ENCODE data around the gene RFX7.
A peak's percentile ranks its signal among the peaks of the same experiment; 100 is the strongest.

Gene RFX7

DNA sequence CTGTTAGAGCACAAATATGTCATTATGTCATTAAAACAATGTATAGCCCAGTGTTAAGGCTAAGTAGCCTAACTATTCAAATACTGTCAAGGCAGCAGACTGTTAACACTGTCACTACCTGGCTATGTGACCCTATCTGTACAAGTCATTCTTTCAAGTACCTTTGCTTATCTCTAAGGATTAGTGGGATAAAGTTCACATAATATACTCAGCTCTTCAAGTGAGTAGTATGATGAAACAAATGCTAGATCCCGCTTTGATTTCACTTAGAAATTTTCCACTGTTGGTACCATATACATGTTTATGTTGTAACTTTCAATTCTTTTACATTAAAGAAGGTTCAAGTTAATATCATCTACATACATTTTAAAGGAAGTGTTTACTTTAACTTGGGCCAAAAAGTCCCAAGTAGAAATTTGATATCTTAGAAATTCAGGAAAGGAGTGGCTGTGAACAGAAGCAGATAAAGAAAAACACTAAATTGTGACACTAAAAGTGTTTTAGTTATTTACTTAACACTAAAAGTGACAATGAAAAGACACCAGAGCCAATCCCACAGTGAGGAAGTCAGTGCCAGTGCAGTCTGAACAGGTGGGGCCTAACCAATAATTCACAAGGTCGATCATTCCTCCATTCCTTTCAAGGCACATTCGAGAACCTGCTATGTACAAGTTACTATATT, 4.8 kb upstream of the RFX7 start:
- no peak for TF ChIP-seq GATA2 (IDR thresholded peaks at IDR 0.05; ENCODE audit: low read depth, low read length)
- no peak for TF ChIP-seq GATA3 (IDR thresholded peaks at IDR 0.05; ENCODE audit: low read depth, low read length)

DNA sequence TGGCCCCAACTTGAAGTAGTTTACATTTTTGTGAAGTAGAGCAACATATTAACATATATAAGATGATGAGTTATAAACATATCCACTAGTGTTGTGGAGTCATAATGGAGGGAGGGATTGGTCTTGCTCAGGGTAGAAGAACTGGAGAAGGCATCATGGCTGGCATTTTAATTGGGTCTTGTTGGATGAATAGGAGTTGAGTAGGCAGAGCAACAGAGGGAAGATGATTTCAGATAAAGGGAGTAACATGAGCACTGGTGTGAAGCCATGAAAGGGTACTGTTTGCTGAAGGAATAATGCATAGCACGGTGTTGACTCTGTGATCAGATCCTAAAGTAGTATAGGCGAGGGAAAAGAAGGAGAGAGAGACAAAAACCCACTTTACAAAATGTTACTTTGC, 3.6 kb upstream of the RFX7 start:
- TF ChIP-seq GATA3 (IDR thresholded peaks at IDR 0.05; ENCODE audit: low read depth, low read length) (no peak), GATA2 (IDR thresholded peaks at IDR 0.05; ENCODE audit: low read depth, low read length) (no peak)

DNA sequence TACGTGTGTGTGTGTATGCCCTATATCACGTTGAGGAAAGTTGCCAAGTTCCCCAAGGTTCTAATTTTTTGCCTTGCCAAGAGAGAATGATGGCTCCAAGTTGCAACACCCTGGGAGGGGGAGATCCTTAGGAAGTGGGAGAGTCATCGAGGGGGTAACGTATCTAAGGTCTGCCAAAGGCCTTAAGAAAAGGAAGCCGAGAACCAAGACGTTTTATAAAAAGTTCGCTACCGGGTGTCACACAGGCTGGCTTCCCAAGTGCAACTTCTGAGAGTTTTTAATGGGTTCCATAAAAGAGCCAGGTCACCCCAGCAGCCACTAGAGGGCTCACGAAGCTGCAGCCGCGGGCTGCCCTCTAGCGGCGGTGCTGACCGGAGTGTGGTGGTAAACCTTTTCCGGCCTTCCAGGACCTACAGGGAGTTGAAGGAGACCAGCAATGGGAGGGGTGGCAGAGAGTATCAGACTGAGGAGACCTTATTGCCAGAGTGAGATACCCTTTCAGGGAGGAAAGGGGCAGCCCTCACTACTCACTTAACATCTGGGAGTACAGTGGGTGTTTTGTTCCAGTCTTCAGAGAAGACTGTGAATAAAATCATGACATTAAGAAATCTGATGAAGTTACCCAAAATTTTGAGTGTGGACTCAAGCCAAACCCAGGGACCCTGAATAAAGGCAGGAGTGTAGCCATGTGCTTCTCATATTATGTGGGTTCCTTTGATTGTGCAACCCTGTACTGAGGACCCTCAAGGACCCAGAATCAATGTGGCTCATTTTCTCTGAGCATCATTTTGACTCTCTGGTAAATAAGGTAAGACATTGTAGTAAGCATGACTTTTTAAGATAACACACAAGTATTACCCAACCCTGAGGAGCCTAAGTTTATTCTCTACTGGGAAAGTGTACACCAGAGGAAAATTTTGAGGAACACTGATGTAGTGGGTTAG, 2.5 kb upstream of the RFX7 start:
- TF ChIP-seq GATA3 (IDR thresholded peaks at IDR 0.05; ENCODE audit: low read depth, low read length) (no peak), GATA2 (IDR thresholded peaks at IDR 0.05; ENCODE audit: low read depth, low read length) (no peak)

DNA sequence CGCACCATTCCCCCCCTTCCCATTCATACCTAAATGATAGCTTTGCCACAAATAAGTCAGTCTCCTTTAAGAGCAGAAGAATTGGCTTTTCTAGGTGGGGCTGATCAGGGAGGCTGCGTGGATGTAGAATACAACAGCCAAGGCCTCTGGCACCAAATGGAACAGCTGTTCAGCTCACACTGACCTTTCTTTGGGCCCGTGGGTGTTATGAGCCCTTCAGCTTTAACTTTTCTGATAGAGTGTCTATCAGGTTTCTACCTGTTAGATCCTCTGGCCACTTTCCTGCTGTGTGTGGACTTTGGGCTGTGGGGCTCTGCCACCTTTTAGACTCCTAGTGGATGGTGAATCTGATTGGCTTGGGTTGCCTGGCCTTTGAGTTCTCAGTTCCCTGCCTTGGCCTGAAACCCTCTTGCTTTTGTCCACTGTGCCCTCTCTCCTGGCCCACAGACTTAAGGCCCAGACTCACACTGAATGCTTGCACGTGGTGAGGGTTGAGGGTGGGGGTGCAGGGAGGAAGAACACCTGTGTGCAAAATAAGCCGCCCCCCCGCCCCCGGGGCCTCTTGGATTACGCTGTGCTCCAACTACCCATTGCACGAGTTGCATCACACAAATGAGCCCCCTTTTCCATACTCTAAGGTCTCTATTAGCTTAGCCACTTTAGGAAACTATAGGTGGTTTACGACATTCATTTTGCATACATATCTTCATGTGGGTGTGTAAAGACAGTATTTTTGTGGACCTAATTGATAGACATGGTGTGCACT, 1.3 kb upstream of the RFX7 start:
- TF ChIP-seq GATA3 (IDR thresholded peaks at IDR 0.05; ENCODE audit: low read depth, low read length) (no peak), GATA2 (IDR thresholded peaks at IDR 0.05; ENCODE audit: low read depth, low read length) (no peak)

DNA sequence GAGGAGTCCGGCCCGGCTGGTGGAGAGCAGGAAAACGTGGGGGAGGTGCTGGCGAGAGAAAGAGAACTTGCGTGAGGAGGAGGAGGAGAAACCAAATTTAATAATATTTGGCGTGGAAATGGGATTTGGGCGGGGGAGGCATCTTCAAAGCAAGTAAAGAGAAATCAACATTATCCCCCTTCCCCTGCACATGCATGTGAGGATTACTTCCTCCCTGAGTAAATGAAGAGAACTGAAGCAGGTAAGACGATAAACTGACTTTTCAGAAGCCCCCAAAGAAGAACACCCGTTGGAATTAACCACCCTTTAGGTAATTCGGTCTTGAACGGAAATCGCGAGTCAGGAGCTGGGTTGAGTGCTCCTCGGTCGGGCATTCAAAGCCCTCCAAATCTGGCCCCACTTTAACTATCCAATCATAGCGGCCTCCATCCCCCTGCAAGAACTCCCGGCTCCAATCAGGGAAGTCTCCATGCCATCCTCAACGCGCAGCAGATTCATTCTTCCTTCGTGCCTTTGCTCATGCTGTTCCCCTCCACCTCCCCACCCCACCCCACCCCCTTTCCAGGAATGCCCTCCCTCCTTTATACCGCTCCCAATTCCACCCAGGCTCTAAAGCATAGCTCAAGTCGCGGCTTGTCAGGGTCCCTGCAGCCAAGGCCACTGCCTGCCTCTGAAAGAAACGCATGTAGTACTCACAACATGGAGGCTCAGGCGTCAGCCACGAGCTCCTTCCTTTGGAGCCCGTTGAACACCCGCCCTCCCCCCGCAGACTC, 545 bp upstream of the RFX7 start:
- no peak for TF ChIP-seq GATA3 (IDR thresholded peaks at IDR 0.05; ENCODE audit: low read depth, low read length)
- TF ChIP-seq GATA2 (IDR thresholded peaks at IDR 0.05; ENCODE audit: low read depth, low read length) = no peak

DNA sequence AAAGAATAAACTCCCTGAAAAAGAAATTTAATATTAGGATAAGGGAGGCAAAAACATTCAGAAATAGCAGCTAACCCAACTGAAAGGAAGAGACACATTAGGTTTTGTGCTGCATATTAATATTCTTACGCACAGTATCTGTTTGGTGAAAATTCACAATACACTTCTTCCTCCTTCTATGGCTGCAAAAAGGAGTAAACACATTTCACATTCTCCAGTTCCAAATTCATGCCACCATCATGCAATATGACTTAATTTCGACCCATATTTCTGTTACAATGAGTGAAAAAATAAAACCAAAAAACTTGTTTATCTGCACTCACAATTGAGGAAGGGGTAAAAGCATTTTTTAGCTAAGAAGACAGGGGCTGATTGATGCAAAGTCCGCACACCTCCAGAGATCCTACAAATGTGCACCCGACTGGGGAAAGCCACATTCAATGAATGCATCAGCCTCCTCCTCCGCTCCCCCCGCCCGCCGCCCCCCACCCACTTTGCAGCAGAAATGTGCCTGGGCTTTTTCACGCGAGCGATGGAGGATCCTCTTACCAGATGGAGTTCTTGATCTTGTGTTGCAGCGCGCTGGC, 1.0 kb downstream of the RFX7 start:
- TF ChIP-seq GATA3 (IDR thresholded peaks at IDR 0.05; ENCODE audit: low read depth, low read length) (no peak), GATA2 (IDR thresholded peaks at IDR 0.05; ENCODE audit: low read depth, low read length) (0 out of 2 replicates have a peak, but pooled peaks have one; percentile 23)

DNA sequence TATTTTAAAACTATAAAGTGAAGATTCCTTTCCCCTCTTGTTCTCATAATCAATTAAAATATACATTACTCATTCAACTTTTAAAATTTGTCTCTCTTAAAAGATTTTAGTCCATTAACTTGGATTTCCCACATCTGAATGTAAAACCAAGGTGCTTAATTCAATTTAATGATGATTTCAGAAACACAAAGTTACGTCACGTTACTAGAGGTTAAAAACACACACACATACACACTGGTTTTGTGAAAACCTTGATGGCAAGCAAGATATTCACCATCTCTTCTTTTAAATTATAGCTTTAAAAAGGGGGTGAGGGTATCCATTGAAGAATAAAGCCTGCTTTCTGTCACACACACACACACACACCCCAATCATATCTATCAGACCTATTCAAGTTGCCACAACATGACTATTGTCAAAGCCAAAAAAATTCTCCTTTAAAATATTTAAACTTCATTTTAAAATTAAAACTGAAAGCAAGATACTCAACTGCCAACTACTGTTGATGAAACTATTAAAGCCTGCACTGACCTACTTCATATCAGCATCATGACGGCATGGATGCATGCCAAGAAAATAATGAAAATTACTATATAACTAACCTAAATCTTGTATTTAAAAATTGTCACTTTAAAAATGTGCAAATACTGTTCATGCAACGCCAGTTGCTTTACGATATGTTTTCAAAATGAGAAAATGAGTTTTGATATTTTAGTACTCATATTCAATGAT, 2.1 kb downstream of the RFX7 start:
- TF ChIP-seq GATA3 (IDR thresholded peaks at IDR 0.05; ENCODE audit: low read depth, low read length) (no peak), GATA2 (IDR thresholded peaks at IDR 0.05; ENCODE audit: low read depth, low read length) (no peak)

DNA sequence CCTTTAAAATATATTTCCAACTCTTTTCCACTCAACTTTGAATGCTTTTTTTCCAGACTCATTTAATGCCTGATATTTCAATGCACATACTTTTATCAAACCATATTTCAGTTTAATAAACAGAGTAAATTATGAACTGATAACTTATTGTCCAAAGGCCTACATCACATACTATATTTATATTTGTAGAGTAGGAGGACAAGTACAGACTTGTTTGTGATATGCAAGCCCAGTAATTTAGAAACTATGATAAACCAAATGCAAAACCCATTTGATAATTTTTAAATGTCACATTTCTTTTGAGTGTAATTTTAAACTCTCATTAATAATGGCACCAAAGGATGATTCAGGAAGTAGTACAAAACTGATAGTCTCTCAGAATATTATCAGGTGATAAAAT, 3.3 kb downstream of the RFX7 start:
- TF ChIP-seq GATA2 (IDR thresholded peaks at IDR 0.05; ENCODE audit: low read depth, low read length) (no peak), GATA3 (IDR thresholded peaks at IDR 0.05; ENCODE audit: low read depth, low read length) (no peak)

DNA sequence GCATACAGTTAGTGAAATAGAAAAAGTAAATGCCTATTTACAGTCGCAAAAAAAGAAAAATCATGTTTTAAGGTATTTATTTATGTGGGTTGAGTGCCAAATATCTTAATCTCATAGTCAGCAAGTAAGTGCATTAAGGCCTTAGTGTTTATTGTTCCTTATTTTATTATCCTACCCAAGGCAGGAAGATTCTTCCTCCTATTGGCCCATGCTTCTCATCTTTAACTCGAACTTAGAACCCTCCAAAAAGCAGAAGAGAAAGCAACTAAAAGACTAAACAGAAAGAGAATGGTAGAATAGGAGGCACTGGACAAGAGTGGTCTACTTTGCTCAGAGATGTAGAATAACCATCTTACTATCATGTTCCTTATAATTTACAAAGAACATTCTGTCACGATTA, 7.5 kb downstream of the RFX7 start:
- TF ChIP-seq GATA2 (IDR thresholded peaks at IDR 0.05; ENCODE audit: low read depth, low read length) = no peak
- no peak for TF ChIP-seq GATA3 (IDR thresholded peaks at IDR 0.05; ENCODE audit: low read depth, low read length)

DNA sequence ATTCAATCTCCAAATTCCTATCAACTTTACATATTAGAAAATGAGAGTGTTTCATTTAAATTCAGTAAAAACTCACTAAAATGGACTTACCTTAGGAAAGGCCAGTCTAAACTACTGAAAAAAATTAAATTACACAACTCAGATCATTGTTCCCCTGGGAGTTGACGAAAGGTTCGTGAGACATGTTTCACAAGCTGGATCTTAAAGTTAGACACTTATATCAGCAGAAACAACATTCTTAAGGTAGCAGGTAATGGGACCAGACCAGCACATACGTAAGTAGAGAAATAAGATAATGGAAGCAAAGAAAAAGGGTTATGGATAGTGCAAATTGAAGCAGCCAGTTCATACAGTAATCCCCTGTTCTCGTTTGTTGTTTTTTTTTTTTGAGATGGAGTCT, 8.9 kb downstream of the RFX7 start:
- TF ChIP-seq GATA2 (IDR thresholded peaks at IDR 0.05; ENCODE audit: low read depth, low read length) = no peak
- no peak for TF ChIP-seq GATA3 (IDR thresholded peaks at IDR 0.05; ENCODE audit: low read depth, low read length)

DNA sequence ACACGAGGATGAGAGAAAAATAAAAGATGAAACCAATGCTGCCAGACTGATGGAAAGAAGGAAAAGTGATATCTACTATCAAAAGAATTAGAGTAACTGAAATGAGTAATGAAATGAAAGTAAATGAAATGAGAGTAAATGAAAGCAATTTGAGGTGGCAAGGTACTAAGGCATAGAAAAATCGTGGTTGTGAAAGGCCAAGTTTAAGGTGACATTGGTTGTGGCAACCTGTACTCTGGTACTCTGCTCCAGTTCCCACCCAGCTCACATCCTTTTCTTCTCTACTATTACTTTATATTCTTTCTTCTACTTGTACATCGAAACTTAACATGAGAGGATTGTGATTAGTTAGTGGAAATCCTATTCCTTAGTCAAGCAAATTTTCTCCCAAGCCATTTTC, 10.1 kb downstream of the RFX7 start:
- no peak for TF ChIP-seq GATA3 (IDR thresholded peaks at IDR 0.05; ENCODE audit: low read depth, low read length)
- no peak for TF ChIP-seq GATA2 (IDR thresholded peaks at IDR 0.05; ENCODE audit: low read depth, low read length)

DNA sequence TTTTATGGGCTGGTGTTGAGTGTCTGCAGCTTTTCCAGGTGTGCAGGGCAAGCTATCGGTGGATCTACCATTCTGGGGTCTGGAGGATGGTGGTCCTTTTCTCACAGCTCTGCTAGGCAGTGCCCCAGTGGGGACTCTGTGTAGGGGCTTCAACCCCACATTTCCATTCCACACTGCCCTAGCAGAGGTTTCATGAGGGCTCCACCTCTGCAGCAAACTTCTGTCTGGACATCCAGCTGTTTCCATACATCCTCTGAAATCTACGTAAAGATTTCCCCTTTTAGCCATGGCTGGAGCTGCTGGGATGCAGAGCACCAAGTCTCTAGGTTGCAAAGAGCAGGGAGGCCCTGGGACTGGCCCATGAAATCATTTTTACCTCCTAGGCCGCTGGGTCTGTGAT, 11.6 kb downstream of the RFX7 start:
- TF ChIP-seq GATA3 (IDR thresholded peaks at IDR 0.05; ENCODE audit: low read depth, low read length) (no peak), GATA2 (IDR thresholded peaks at IDR 0.05; ENCODE audit: low read depth, low read length) (no peak)

DNA sequence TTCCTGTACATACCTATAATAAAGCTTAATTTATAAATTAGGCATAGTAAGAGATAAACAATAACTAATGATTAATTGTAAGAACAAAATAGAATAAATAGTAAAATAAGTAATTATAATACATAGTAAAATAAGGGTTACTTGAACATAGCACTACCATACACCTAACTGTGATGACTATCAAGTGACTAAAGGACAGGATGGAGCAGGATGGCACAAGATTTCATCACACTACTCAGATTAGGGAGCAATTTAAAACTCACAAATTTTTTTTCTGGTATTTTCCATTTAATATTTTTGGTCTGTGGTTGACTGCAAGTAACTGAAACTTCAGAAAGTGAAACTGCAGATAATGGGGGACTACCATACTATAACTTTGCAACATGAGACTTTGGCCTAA, 14.8 kb downstream of the RFX7 start:
- TF ChIP-seq GATA2 (IDR thresholded peaks at IDR 0.05; ENCODE audit: low read depth, low read length) (no peak), GATA3 (IDR thresholded peaks at IDR 0.05; ENCODE audit: low read depth, low read length) (no peak)

Data from SH-SY5Y (cell line).